HEK293 (cell line): ENCODE data around the gene TSBP1.

Source experiments
- BCL11A ChIP-seq: fragments of 450-650 bp; formaldehyde crosslinking; IDR thresholded peaks from 2 replicates; pipeline ENCODE4 v1.5.1; 2016; ENCODE audit warnings: low read depth, missing biosample characterization, missing genetic modification characterization
- ZBTB7A ChIP-seq: fragments of 450-650 bp; formaldehyde crosslinking; IDR thresholded peaks from 2 replicates; pipeline ENCODE4 v1.5.1; 2016; ENCODE audit warnings: low read depth, missing biosample characterization, missing genetic modification characterization
- TF ChIP-seq, protein P1 (sequence below): fragments of 450-650 bp; formaldehyde crosslinking; IDR thresholded peaks from 2 replicates; pipeline ENCODE4 v1.5.1; 2016; ENCODE audit warnings: missing biosample characterization, missing genetic modification characterization

DNA sequence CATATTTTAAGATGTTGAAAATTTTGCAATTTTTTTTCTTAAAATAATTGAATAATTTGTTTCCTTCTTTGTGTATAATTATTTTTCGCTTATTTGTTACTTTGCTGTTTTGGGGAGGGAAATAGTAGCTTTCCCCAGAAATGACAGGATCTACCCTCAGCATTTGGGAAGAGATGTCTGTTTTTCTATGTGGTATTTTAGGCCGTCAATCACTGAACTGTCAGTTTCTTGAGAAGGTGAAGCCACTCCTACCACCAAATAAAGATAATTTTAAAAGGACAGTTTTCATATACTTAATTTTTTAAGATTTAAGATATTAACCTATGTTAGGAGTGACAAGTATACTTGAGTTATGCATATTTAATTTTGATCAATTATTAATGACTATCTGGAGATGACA, 31.5 kb downstream of the TSBP1 start:
- TF ChIP-seq, protein P1, sequence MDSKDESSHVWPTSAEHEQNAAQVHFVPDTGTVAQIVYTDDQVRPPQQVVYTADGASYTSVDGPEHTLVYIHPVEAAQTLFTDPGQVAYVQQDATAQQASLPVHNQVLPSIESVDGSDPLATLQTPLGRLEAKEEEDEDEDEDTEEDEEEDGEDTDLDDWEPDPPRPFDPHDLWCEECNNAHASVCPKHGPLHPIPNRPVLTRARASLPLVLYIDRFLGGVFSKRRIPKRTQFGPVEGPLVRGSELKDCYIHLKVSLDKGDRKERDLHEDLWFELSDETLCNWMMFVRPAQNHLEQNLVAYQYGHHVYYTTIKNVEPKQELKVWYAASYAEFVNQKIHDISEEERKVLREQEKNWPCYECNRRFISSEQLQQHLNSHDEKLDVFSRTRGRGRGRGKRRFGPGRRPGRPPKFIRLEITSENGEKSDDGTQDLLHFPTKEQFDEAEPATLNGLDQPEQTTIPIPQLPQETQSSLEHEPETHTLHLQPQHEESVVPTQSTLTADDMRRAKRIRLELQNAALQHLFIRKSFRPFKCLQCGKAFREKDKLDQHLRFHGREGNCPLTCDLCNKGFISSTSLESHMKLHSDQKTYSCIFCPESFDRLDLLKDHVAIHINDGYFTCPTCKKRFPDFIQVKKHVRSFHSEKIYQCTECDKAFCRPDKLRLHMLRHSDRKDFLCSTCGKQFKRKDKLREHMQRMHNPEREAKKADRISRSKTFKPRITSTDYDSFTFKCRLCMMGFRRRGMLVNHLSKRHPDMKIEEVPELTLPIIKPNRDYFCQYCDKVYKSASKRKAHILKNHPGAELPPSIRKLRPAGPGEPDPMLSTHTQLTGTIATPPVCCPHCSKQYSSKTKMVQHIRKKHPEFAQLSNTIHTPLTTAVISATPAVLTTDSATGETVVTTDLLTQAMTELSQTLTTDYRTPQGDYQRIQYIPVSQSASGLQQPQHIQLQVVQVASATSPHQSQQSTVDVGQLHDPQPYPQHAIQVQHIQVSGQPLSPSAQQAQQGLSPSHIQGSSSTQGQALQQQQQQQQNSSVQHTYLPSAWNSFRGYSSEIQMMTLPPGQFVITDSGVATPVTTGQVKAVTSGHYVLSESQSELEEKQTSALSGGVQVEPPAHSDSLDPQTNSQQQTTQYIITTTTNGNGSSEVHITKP, result no peak
- TF ChIP-seq ZBTB7A (tag by site-specific recombination) (no peak), BCL11A (tag by site-specific recombination) (no peak)
